Measurements from ENCODE around the gene OSBPL8.

OSBPL8 gene

GRCh38 chr12:76547526-76547925 lies 12.0 kb downstream of the OSBPL8 start:
- Histone ChIP-seq H3K27ac (ENCODE audit: low read depth, low read length) (no peak overlapping the region), H3K36me3 (ENCODE audit: control insufficient read depth in 5 of 5, insufficient read depth in 5 of 5, low read length in 5 of 5) (peaks cover 0 to 4% (median 0%) of the 10 kb centered on the region in 5 donors), H3K27me3 (ENCODE audit: control insufficient read depth in 5 of 5, insufficient read depth in 4 of 5, low read length in 5 of 5) (no peaks in the 10 kb centered on the region), H3K4me3 (ENCODE audit: low read depth in 1 of 5, low read length in 5 of 5) (no peak overlapping the region), H3K9ac (ENCODE audit: low read length in 5 of 5) (no peak overlapping the region), H3K9me3 (ENCODE audit: control insufficient read depth in 5 of 5, low read length in 5 of 5) (no peaks in the 10 kb centered on the region), H3K4me1 (ENCODE audit: control insufficient read depth in 5 of 5, insufficient read depth in 5 of 5, low read length in 5 of 5) (peaks cover 0 to 27% (median 15%) of the 10 kb centered on the region in 5 donors)

GRCh38 chr12:76546889-76547288 lies 12.7 kb downstream of the OSBPL8 start:
- Histone ChIP-seq H3K4me3 (ENCODE audit: low read depth in 1 of 5, low read length in 5 of 5) (no peak overlapping the region), H3K9ac (ENCODE audit: low read length in 5 of 5) (no peak overlapping the region), H3K4me1 (ENCODE audit: control insufficient read depth in 5 of 5, insufficient read depth in 5 of 5, low read length in 5 of 5) (peaks cover 0 to 25% (median 14%) of the 10 kb centered on the region in 5 donors), H3K27ac (ENCODE audit: low read depth, low read length) (no peak overlapping the region), H3K36me3 (ENCODE audit: control insufficient read depth in 5 of 5, insufficient read depth in 5 of 5, low read length in 5 of 5) (peaks cover 0 to 4% (median 0%) of the 10 kb centered on the region in 5 donors), H3K9me3 (ENCODE audit: control insufficient read depth in 5 of 5, low read length in 5 of 5) (no peaks in the 10 kb centered on the region), H3K27me3 (ENCODE audit: control insufficient read depth in 5 of 5, insufficient read depth in 4 of 5, low read length in 5 of 5) (no peaks in the 10 kb centered on the region)

DNA sequence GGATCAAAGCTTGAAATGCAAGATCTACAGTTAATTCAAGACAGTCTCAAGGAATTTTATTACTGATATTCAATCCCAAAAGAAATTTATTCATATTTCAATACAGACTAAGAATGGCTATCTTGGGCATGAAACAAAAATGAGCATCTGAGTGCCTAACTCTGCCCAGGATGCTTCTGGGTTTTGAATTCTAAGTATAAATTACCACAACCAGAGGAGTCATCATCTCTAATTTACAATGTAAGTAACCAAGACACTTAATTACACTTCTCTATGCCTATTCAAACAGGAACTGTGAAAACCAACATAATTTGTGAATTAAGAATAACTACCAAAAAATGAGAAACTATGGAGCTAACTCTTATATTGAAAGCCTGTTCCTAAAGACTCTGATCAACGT lies 14.1 kb downstream of the OSBPL8 start:
- Histone ChIP-seq H3K36me3 (ENCODE audit: control insufficient read depth in 5 of 5, insufficient read depth in 5 of 5, low read length in 5 of 5) (peaks cover 0 to 4% (median 0%) of the 10 kb centered on the region in 5 donors), H3K9ac (ENCODE audit: low read length in 5 of 5) (no peak overlapping the region), H3K4me3 (ENCODE audit: low read depth in 1 of 5, low read length in 5 of 5) (no peak overlapping the region), H3K4me1 (ENCODE audit: control insufficient read depth in 5 of 5, insufficient read depth in 5 of 5, low read length in 5 of 5) (peaks cover 0 to 23% (median 14%) of the 10 kb centered on the region in 5 donors), H3K27ac (ENCODE audit: low read depth, low read length) (no peak overlapping the region), H3K27me3 (ENCODE audit: control insufficient read depth in 5 of 5, insufficient read depth in 4 of 5, low read length in 5 of 5) (no peaks in the 10 kb centered on the region), H3K9me3 (ENCODE audit: control insufficient read depth in 5 of 5, low read length in 5 of 5) (no peaks in the 10 kb centered on the region)

- H3K9me3 ChIP-seq (ENCODE audit: control insufficient read depth in 5 of 5, low read length in 5 of 5): no peaks in the 10 kb centered on the region
- peaks cover 0 to 4% (median 0%) of the 10 kb centered on the region in 5 donors for H3K36me3 ChIP-seq (ENCODE audit: control insufficient read depth in 5 of 5, insufficient read depth in 5 of 5, low read length in 5 of 5)
- H3K27ac ChIP-seq (ENCODE audit: low read depth, low read length): no peak overlapping the region
- H3K4me3 ChIP-seq (ENCODE audit: low read depth in 1 of 5, low read length in 5 of 5): no peak overlapping the region
- H3K4me1 ChIP-seq (ENCODE audit: control insufficient read depth in 5 of 5, insufficient read depth in 5 of 5, low read length in 5 of 5): peaks cover 0 to 23% (median 20%) of the 10 kb centered on the region in 5 donors
- no peaks in the 10 kb centered on the region for H3K27me3 ChIP-seq (ENCODE audit: control insufficient read depth in 5 of 5, insufficient read depth in 4 of 5, low read length in 5 of 5)
- H3K9ac ChIP-seq (ENCODE audit: low read length in 5 of 5): no peak overlapping the region
Observed at GRCh38 chr12:76544601-76545261, 14.8 kb downstream of the OSBPL8 start.

GRCh38 chr12:76543813-76544347 lies 15.7 kb downstream of the OSBPL8 start:
- Histone ChIP-seq H3K4me1 (ENCODE audit: control insufficient read depth in 5 of 5, insufficient read depth in 5 of 5, low read length in 5 of 5) (peaks cover 0 to 21% (median 18%) of the 10 kb centered on the region in 5 donors), H3K4me3 (ENCODE audit: low read depth in 1 of 5, low read length in 5 of 5) (no peak overlapping the region), H3K36me3 (ENCODE audit: control insufficient read depth in 5 of 5, insufficient read depth in 5 of 5, low read length in 5 of 5) (peaks cover 0 to 4% (median 0%) of the 10 kb centered on the region in 5 donors), H3K9ac (ENCODE audit: low read length in 5 of 5) (no peak overlapping the region), H3K9me3 (ENCODE audit: control insufficient read depth in 5 of 5, low read length in 5 of 5) (no peaks in the 10 kb centered on the region), H3K27me3 (ENCODE audit: control insufficient read depth in 5 of 5, insufficient read depth in 4 of 5, low read length in 5 of 5) (no peaks in the 10 kb centered on the region), H3K27ac (ENCODE audit: low read depth, low read length) (no peak overlapping the region)

DNA sequence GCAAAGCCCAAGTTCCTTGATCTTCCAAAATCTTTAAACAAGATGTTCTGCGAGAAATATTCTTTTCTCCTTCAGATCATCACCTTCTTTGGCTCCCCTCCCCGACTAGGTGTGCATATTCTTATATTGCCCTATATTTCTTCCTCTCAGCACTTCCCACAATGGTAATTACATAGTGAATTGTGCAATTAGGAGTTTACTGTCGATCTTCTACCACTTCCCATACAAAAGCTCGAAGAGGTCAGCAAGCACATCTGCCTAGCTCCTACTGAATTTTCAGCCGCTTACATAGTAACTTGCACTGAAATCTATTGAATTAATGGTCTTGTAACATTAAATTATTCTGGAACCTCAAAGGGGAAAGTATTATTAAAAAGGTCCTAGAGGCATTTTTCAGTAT lies 16.7 kb downstream of the OSBPL8 start:
- Histone ChIP-seq H3K27ac (ENCODE audit: low read depth, low read length) (no peak overlapping the region), H3K4me3 (ENCODE audit: low read depth in 1 of 5, low read length in 5 of 5) (no peak overlapping the region), H3K36me3 (ENCODE audit: control insufficient read depth in 5 of 5, insufficient read depth in 5 of 5, low read length in 5 of 5) (peaks cover 0 to 4% (median 0%) of the 10 kb centered on the region in 5 donors), H3K9ac (ENCODE audit: low read length in 5 of 5) (no peak overlapping the region), H3K27me3 (ENCODE audit: control insufficient read depth in 5 of 5, insufficient read depth in 4 of 5, low read length in 5 of 5) (no peaks in the 10 kb centered on the region), H3K9me3 (ENCODE audit: control insufficient read depth in 5 of 5, low read length in 5 of 5) (no peaks in the 10 kb centered on the region), H3K4me1 (ENCODE audit: control insufficient read depth in 5 of 5, insufficient read depth in 5 of 5, low read length in 5 of 5) (peaks cover 0 to 12% (median 9%) of the 10 kb centered on the region in 5 donors)

GRCh38 chr12:76539727-76540126 lies 19.8 kb downstream of the OSBPL8 start:
- no peak overlapping the region for H3K9ac ChIP-seq (ENCODE audit: low read length in 5 of 5)
- H3K9me3 ChIP-seq (ENCODE audit: control insufficient read depth in 5 of 5, low read length in 5 of 5): no peaks in the 10 kb centered on the region
- peaks cover 0 to 9% (median 0%) of the 10 kb centered on the region in 5 donors for H3K4me1 ChIP-seq (ENCODE audit: control insufficient read depth in 5 of 5, insufficient read depth in 5 of 5, low read length in 5 of 5)
- no peak overlapping the region for H3K27ac ChIP-seq (ENCODE audit: low read depth, low read length)
- H3K36me3 ChIP-seq (ENCODE audit: control insufficient read depth in 5 of 5, insufficient read depth in 5 of 5, low read length in 5 of 5): peaks cover 0 to 4% (median 0%) of the 10 kb centered on the region in 5 donors
- no peaks in the 10 kb centered on the region for H3K27me3 ChIP-seq (ENCODE audit: control insufficient read depth in 5 of 5, insufficient read depth in 4 of 5, low read length in 5 of 5)
- H3K4me3 ChIP-seq (ENCODE audit: low read depth in 1 of 5, low read length in 5 of 5): no peak overlapping the region

GRCh38 chr12:76537923-76538322 lies 21.6 kb downstream of the OSBPL8 start:
- H3K36me3 ChIP-seq (ENCODE audit: control insufficient read depth in 5 of 5, insufficient read depth in 5 of 5, low read length in 5 of 5): peaks cover 0 to 5% (median 0%) of the 10 kb centered on the region in 5 donors
- peaks cover 0 to 9% (median 0%) of the 10 kb centered on the region in 5 donors for H3K4me1 ChIP-seq (ENCODE audit: control insufficient read depth in 5 of 5, insufficient read depth in 5 of 5, low read length in 5 of 5)
- H3K27ac ChIP-seq (ENCODE audit: low read depth, low read length): no peak overlapping the region
- H3K9me3 ChIP-seq (ENCODE audit: control insufficient read depth in 5 of 5, low read length in 5 of 5): no peaks in the 10 kb centered on the region
- no peak overlapping the region for H3K4me3 ChIP-seq (ENCODE audit: low read depth in 1 of 5, low read length in 5 of 5)
- no peak overlapping the region for H3K9ac ChIP-seq (ENCODE audit: low read length in 5 of 5)
- no peaks in the 10 kb centered on the region for H3K27me3 ChIP-seq (ENCODE audit: control insufficient read depth in 5 of 5, insufficient read depth in 4 of 5, low read length in 5 of 5)

GRCh38 chr12:76536546-76536945 lies 23.0 kb downstream of the OSBPL8 start:
- H3K36me3 ChIP-seq (ENCODE audit: control insufficient read depth in 5 of 5, insufficient read depth in 5 of 5, low read length in 5 of 5): peaks cover 0 to 5% (median 0%) of the 10 kb centered on the region in 5 donors
- H3K27ac ChIP-seq (ENCODE audit: low read depth, low read length): no peak overlapping the region
- no peak overlapping the region for H3K4me3 ChIP-seq (ENCODE audit: low read depth in 1 of 5, low read length in 5 of 5)
- H3K4me1 ChIP-seq (ENCODE audit: control insufficient read depth in 5 of 5, insufficient read depth in 5 of 5, low read length in 5 of 5): peaks cover 0 to 9% (median 0%) of the 10 kb centered on the region in 5 donors
- no peaks in the 10 kb centered on the region for H3K27me3 ChIP-seq (ENCODE audit: control insufficient read depth in 5 of 5, insufficient read depth in 4 of 5, low read length in 5 of 5)
- no peaks in the 10 kb centered on the region for H3K9me3 ChIP-seq (ENCODE audit: control insufficient read depth in 5 of 5, low read length in 5 of 5)
- H3K9ac ChIP-seq (ENCODE audit: low read length in 5 of 5): no peak overlapping the region

DNA sequence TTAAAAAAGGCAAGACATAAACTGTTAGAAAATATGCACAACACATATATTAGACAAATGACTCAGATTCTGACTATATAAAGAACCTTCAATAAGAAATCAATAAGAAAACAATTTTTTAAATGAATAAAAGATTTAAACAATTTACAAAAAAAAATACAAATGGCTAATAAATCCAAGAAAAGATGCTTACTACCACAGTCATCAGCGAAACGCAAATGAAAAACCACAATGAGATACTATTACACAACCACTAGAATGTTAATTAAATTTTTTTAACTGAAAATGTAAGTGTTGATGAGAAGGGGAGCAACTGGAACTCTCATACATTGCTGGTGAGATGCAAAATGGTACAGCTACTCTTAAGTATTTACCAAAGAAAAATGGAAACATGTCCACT lies 24.4 kb downstream of the OSBPL8 start:
- H3K4me1 ChIP-seq (ENCODE audit: control insufficient read depth in 5 of 5, insufficient read depth in 5 of 5, low read length in 5 of 5): peaks cover 0 to 7% (median 0%) of the 10 kb centered on the region in 5 donors
- H3K9me3 ChIP-seq (ENCODE audit: control insufficient read depth in 5 of 5, low read length in 5 of 5): no peaks in the 10 kb centered on the region
- no peaks in the 10 kb centered on the region for H3K27me3 ChIP-seq (ENCODE audit: control insufficient read depth in 5 of 5, insufficient read depth in 4 of 5, low read length in 5 of 5)
- peaks cover 0 to 5% (median 0%) of the 10 kb centered on the region in 5 donors for H3K36me3 ChIP-seq (ENCODE audit: control insufficient read depth in 5 of 5, insufficient read depth in 5 of 5, low read length in 5 of 5)
- H3K27ac ChIP-seq (ENCODE audit: low read depth, low read length): no peak overlapping the region
- H3K9ac ChIP-seq (ENCODE audit: low read length in 5 of 5): no peak overlapping the region
- no peak overlapping the region for H3K4me3 ChIP-seq (ENCODE audit: low read depth in 1 of 5, low read length in 5 of 5)
